ENCODE data around the gene ACVR1B. TPM values are rescaled to one million over a fixed set of nuclear protein-coding genes. Genes with fewer than 3 reads are reported as not detected.
A peak's percentile ranks its signal among the peaks of the same experiment; 100 is the strongest.

ACVR1B gene
- total RNA-seq, 1 experiment from 2014 or later, result 13.4 TPM

DNA sequence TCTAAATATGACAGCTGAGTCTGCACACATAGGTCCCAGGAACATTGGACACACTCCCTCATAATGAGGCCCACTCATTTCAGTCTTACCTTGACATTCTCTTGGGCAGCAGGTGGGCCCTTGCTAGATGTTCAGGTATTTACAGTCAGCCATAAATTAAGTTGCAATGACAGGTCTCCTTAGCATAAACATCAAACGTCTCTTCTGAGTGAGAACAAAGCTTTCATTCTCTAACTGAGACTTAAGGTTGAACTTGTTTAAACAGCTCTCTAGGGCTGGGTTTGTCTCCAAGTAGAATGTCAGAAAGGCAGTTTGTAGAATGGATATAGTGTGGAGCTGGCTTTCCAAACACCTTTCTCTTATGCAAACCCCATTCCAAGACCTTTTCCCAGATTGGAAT lies 10.3 kb downstream of the ACVR1B start:
- Histone ChIP-seq H3K27me3 (ENCODE audit: insufficient read depth, low read depth) (no peaks in the 10 kb centered on the region), H3F3A (ENCODE audit: insufficient read depth, low read depth) (no peaks in the 10 kb centered on the region; the same call in 1 of the 2 replicates), H3K36me3 (ENCODE audit: low read depth) (no peaks in the 10 kb centered on the region; the same call in 1 of the 2 replicates), H3K4me3 (no peak overlapping the region), H3K9me3 (ENCODE audit: insufficient read depth, low read depth) (no peaks in the 10 kb centered on the region), H3K4me2 (no peak overlapping the region), H3K27ac (no peak overlapping the region), H3K4me1 (replicated peaks; ENCODE audit: insufficient read depth) (no peaks in the 10 kb centered on the region), H4K20me1 (ENCODE audit: insufficient read depth) (no peaks in the 10 kb centered on the region; the same call in 1 of the 2 replicates), H2AFZ (no peak overlapping the region), H3K79me2 (ENCODE audit: low read depth) (peaks cover 13% of the 10 kb centered on the region), H3K9me2 (ENCODE audit: insufficient read depth) (no peaks in the 10 kb centered on the region)
- intact Hi-C loops (cut with micrococcal nuclease; ENCODE audit: unreplicated experiment), result no loop called here
- peak in 1 of 2 experiments; percentile 74 for DNase-seq
- POLR2A ChIA-PET (ENCODE audit: unreplicated experiment), result interaction anchor here (0.5 kb wide), 1 partner anchor 10 kb away, joined by 6 read pairs; no protein-coding TSS in a partner anchor
- no TSS peak for BruUV-seq (replicated peaks)
- CTCF ChIA-PET, result interaction anchor here (0.7 kb wide), 1 partner anchor 59 kb away, joined by 7 read pairs; no protein-coding TSS in a partner anchor
- TF ChIP-seq EZH2 (IDR thresholded peaks at IDR 0.05; ENCODE audit: low read depth), result no peak
- TF ChIP-seq, protein P1, sequence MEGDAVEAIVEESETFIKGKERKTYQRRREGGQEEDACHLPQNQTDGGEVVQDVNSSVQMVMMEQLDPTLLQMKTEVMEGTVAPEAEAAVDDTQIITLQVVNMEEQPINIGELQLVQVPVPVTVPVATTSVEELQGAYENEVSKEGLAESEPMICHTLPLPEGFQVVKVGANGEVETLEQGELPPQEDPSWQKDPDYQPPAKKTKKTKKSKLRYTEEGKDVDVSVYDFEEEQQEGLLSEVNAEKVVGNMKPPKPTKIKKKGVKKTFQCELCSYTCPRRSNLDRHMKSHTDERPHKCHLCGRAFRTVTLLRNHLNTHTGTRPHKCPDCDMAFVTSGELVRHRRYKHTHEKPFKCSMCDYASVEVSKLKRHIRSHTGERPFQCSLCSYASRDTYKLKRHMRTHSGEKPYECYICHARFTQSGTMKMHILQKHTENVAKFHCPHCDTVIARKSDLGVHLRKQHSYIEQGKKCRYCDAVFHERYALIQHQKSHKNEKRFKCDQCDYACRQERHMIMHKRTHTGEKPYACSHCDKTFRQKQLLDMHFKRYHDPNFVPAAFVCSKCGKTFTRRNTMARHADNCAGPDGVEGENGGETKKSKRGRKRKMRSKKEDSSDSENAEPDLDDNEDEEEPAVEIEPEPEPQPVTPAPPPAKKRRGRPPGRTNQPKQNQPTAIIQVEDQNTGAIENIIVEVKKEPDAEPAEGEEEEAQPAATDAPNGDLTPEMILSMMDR (conservative IDR thresholded peaks at IDR 0.05), result no peak

DNA sequence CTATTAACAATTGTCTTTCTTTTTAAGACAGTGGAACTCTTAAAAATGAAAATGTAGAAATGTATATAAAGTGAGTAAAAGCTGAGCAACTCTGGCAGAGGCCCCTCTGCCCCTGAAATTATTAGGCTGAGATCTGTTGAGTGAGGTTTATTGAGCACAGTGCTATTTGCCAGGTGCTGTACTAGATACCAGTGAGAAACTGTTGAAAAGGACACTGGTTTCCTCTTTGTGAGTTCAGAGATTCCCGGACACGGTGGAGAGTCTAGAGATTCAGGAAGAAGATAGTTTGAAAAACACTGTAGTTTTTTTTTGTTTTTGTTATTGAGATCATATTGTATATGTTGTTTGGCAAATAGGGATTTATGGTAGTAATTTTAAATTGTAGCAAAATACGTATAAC lies 11.2 kb downstream of the ACVR1B start:
- no peak overlapping the region for H3K27ac ChIP-seq
- H3K4me3 ChIP-seq, result no peak overlapping the region
- CTCF ChIA-PET, result interaction anchor here (0.7 kb wide), 1 partner anchor 58 kb away, joined by 7 read pairs; no protein-coding TSS in a partner anchor
- no peaks in the 10 kb centered on the region; the same call in 1 of the 2 replicates for H4K20me1 ChIP-seq (ENCODE audit: insufficient read depth)
- TF ChIP-seq, protein P1 (conservative IDR thresholded peaks at IDR 0.05), result no peak
- no peak for TF ChIP-seq EZH2 (IDR thresholded peaks at IDR 0.05; ENCODE audit: low read depth)
- H2AFZ ChIP-seq, result no peak overlapping the region
- H3K4me2 ChIP-seq, result no peak overlapping the region
- POLR2A ChIA-PET (ENCODE audit: unreplicated experiment), result interaction anchor here (0.7 kb wide), 1 partner anchor 424 kb away, joined by 3 read pairs; no protein-coding TSS in a partner anchor
- DNase-seq, result no peak
- BruUV-seq (replicated peaks), result no TSS peak
- no peaks in the 10 kb centered on the region for H3K27me3 ChIP-seq (ENCODE audit: insufficient read depth, low read depth)
- H3K9me3 ChIP-seq (ENCODE audit: insufficient read depth, low read depth), result no peaks in the 10 kb centered on the region
- no peaks in the 10 kb centered on the region for H3K9me2 ChIP-seq (ENCODE audit: insufficient read depth)
- peaks cover 13% of the 10 kb centered on the region for H3K79me2 ChIP-seq (ENCODE audit: low read depth)
- H3K36me3 ChIP-seq (ENCODE audit: low read depth), result no peaks in the 10 kb centered on the region; the same call in 1 of the 2 replicates
- intact Hi-C loops (cut with micrococcal nuclease; ENCODE audit: unreplicated experiment), result no loop called here
- no peaks in the 10 kb centered on the region for H3K4me1 ChIP-seq (replicated peaks; ENCODE audit: insufficient read depth)
- no peaks in the 10 kb centered on the region; the same call in 1 of the 2 replicates for H3F3A ChIP-seq (ENCODE audit: insufficient read depth, low read depth)

DNA sequence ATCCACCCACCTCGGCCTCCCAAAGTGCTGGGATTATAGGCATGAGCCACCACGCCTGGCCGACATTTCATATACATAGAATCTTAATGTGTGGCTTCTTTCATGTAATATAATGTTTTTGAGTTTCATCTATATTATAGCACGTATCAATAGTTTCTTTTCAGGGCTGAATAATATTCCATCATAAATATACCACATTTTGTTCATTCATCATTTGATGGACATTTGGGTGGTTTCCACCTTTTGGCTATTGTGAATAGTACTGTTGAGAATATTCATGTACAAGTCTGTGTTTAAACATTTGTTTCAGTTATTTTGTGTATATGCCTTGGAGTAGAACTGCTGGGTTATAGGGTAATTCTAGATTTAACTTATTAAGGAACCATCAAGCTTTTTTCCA lies 12.0 kb downstream of the ACVR1B start:
- intact Hi-C loops (cut with micrococcal nuclease; ENCODE audit: unreplicated experiment), result no loop called here
- no TSS peak for BruUV-seq (replicated peaks)

More for the DNA sequence above, 12.0 kb downstream of the ACVR1B start:
- H3K79me2 ChIP-seq (ENCODE audit: low read depth), result peaks cover 13% of the 10 kb centered on the region
- no peak overlapping the region for H3K4me3 ChIP-seq
- DNase-seq, result no peak
- no peaks in the 10 kb centered on the region for H3K9me3 ChIP-seq (ENCODE audit: insufficient read depth, low read depth)
- no peaks in the 10 kb centered on the region for H3K9me2 ChIP-seq (ENCODE audit: insufficient read depth)
- no peaks in the 10 kb centered on the region for H3K4me1 ChIP-seq (replicated peaks; ENCODE audit: insufficient read depth)
- no peak for TF ChIP-seq EZH2 (IDR thresholded peaks at IDR 0.05; ENCODE audit: low read depth)
- TF ChIP-seq, protein P1 (conservative IDR thresholded peaks at IDR 0.05), result no peak
- H2AFZ ChIP-seq, result no peak overlapping the region
- no peaks in the 10 kb centered on the region; the same call in 1 of the 2 replicates for H3F3A ChIP-seq (ENCODE audit: insufficient read depth, low read depth)
- ChIA-PET POLR2A (ENCODE audit: unreplicated experiment) (no interaction called here), CTCF (no interaction called here)
- no peak overlapping the region for H3K4me2 ChIP-seq
- H4K20me1 ChIP-seq (ENCODE audit: insufficient read depth), result no peaks in the 10 kb centered on the region; the same call in 1 of the 2 replicates
- no peak overlapping the region for H3K27ac ChIP-seq
- no peaks in the 10 kb centered on the region; the same call in 1 of the 2 replicates for H3K36me3 ChIP-seq (ENCODE audit: low read depth)
- no peaks in the 10 kb centered on the region for H3K27me3 ChIP-seq (ENCODE audit: insufficient read depth, low read depth)

Measured in PC-9 (cell line).